Measurements from ENCODE around the gene LRRC43. TPM values are rescaled to one million over a fixed set of nuclear protein-coding genes. Genes with fewer than 3 reads are reported as not detected.
A peak's percentile ranks its signal among the peaks of the same experiment; 100 is the strongest.

Gene LRRC43
- total RNA-seq, 1 experiment from 2014 or later, result 0.22 TPM

DNA sequence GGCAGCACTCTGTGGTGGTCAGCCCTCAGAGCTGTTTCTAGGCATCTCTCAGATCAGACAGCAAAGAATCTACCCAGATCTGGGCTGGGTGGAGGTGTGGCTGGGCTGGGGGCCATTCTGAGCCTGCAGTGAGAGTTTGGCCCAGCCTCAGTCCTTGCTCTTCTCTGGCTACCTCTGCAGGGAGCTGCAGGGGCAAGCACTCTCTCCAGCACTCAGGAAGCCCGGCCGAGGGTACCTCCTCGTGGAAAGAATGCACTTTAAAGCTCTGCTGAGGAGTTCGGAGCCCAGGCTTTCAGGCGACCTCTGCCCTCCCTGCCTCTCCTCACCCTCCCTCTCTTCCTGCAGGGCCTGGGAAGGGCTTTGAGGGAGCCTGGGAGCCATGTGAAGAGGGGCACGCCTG, 40.1 kb upstream of the LRRC43 start:
- POLR2A ChIA-PET, result no interaction called here
- H3K9me3 Mint-ChIP-seq, result peaks cover 18% of the 10 kb centered on the region
- CTCF ChIA-PET, result interaction anchor here (0.5 to 1.2 kb wide), 2 partner anchors 10 to 12 kb away, joined by 4 to 5 read pairs; no protein-coding TSS in a partner anchor
- ATAC-seq, result no peak
- peaks cover 48% of the 10 kb centered on the region for H3K36me3 Mint-ChIP-seq
- H3K27me3 Mint-ChIP-seq (ENCODE audit: low read depth), result no peaks in the 10 kb centered on the region; the same call in 1 of the 2 replicates
- DNase-seq (ENCODE audit: low spot score), result no peak
- no peaks in the 10 kb centered on the region for H3K4me1 Mint-ChIP-seq
- TF ChIP-seq, protein P1, sequence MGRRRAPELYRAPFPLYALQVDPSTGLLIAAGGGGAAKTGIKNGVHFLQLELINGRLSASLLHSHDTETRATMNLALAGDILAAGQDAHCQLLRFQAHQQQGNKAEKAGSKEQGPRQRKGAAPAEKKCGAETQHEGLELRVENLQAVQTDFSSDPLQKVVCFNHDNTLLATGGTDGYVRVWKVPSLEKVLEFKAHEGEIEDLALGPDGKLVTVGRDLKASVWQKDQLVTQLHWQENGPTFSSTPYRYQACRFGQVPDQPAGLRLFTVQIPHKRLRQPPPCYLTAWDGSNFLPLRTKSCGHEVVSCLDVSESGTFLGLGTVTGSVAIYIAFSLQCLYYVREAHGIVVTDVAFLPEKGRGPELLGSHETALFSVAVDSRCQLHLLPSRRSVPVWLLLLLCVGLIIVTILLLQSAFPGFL (CRISPR knock-in tag; IDR thresholded peaks at IDR 0.05; ENCODE audit: borderline replicate concordance), result no peak
- TF ChIP-seq GABPB1 (CRISPR knock-in tag; IDR thresholded peaks at IDR 0.05) (no peak), SOX15 (CRISPR knock-in tag; IDR thresholded peaks at IDR 0.05) (no peak), ZNF219 (CRISPR knock-in tag; IDR thresholded peaks at IDR 0.05; ENCODE audit: borderline replicate concordance) (no peak)
- no peak overlapping the region for H3K4me3 Mint-ChIP-seq
- H3K27ac Mint-ChIP-seq, result no peak overlapping the region

DNA sequence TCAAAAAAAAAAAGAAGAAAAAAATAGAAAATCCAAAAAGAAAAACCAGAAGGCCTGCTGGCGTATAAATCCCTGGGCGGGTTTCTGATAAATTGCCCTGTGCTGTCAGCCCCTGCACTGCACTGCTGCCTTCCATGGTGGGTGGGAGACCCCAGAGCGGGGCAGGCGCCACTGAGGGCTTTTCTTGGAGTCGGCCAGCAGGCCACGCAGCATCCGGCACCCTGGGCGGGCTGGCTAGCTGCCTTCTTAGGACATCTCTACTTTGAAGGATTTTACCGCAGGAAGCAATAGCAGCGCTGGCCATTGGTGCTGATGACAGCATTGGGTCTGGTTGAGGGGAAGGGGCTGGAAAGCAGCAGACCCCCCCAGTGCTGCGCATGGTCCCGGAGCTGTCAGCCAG, 38.0 kb upstream of the LRRC43 start:
- H3K27me3 Mint-ChIP-seq (ENCODE audit: low read depth), result no peaks in the 10 kb centered on the region; the same call in 1 of the 2 replicates
- DNase-seq (ENCODE audit: low spot score) (no peak), ATAC-seq (no peak)
- peaks cover 40% of the 10 kb centered on the region for H3K36me3 Mint-ChIP-seq
- ChIA-PET POLR2A (no interaction called here), CTCF (interaction anchor here (1.7 kb wide), 1 partner anchor 13 kb away, joined by 5 read pairs; no protein-coding TSS in a partner anchor)
- no peak overlapping the region for H3K27ac Mint-ChIP-seq
- H3K4me3 Mint-ChIP-seq, result no peak overlapping the region
- no peaks in the 10 kb centered on the region for H3K4me1 Mint-ChIP-seq
- TF ChIP-seq GABPB1 (CRISPR knock-in tag; IDR thresholded peaks at IDR 0.05), result no peak
- TF ChIP-seq, protein P2, sequence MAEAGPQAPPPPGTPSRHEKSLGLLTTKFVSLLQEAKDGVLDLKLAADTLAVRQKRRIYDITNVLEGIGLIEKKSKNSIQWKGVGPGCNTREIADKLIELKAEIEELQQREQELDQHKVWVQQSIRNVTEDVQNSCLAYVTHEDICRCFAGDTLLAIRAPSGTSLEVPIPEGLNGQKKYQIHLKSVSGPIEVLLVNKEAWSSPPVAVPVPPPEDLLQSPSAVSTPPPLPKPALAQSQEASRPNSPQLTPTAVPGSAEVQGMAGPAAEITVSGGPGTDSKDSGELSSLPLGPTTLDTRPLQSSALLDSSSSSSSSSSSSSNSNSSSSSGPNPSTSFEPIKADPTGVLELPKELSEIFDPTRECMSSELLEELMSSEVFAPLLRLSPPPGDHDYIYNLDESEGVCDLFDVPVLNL (CRISPR knock-in tag; IDR thresholded peaks at IDR 0.05; ENCODE audit: borderline replicate concordance, low read depth), result no peak
- no peak for TF ChIP-seq HMGA2 (CRISPR knock-in tag; IDR thresholded peaks at IDR 0.05)
- TF ChIP-seq, protein P3, sequence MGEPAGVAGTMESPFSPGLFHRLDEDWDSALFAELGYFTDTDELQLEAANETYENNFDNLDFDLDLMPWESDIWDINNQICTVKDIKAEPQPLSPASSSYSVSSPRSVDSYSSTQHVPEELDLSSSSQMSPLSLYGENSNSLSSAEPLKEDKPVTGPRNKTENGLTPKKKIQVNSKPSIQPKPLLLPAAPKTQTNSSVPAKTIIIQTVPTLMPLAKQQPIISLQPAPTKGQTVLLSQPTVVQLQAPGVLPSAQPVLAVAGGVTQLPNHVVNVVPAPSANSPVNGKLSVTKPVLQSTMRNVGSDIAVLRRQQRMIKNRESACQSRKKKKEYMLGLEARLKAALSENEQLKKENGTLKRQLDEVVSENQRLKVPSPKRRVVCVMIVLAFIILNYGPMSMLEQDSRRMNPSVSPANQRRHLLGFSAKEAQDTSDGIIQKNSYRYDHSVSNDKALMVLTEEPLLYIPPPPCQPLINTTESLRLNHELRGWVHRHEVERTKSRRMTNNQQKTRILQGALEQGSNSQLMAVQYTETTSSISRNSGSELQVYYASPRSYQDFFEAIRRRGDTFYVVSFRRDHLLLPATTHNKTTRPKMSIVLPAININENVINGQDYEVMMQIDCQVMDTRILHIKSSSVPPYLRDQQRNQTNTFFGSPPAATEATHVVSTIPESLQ (CRISPR knock-in tag; IDR thresholded peaks at IDR 0.05), result no peak
- TF ChIP-seq, protein P4, sequence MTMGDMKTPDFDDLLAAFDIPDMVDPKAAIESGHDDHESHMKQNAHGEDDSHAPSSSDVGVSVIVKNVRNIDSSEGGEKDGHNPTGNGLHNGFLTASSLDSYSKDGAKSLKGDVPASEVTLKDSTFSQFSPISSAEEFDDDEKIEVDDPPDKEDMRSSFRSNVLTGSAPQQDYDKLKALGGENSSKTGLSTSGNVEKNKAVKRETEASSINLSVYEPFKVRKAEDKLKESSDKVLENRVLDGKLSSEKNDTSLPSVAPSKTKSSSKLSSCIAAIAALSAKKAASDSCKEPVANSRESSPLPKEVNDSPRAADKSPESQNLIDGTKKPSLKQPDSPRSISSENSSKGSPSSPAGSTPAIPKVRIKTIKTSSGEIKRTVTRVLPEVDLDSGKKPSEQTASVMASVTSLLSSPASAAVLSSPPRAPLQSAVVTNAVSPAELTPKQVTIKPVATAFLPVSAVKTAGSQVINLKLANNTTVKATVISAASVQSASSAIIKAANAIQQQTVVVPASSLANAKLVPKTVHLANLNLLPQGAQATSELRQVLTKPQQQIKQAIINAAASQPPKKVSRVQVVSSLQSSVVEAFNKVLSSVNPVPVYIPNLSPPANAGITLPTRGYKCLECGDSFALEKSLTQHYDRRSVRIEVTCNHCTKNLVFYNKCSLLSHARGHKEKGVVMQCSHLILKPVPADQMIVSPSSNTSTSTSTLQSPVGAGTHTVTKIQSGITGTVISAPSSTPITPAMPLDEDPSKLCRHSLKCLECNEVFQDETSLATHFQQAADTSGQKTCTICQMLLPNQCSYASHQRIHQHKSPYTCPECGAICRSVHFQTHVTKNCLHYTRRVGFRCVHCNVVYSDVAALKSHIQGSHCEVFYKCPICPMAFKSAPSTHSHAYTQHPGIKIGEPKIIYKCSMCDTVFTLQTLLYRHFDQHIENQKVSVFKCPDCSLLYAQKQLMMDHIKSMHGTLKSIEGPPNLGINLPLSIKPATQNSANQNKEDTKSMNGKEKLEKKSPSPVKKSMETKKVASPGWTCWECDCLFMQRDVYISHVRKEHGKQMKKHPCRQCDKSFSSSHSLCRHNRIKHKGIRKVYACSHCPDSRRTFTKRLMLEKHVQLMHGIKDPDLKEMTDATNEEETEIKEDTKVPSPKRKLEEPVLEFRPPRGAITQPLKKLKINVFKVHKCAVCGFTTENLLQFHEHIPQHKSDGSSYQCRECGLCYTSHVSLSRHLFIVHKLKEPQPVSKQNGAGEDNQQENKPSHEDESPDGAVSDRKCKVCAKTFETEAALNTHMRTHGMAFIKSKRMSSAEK (CRISPR knock-in tag; IDR thresholded peaks at IDR 0.05; ENCODE audit: borderline replicate concordance), result no peak
- H3K9me3 Mint-ChIP-seq, result peaks cover 18% of the 10 kb centered on the region

DNA sequence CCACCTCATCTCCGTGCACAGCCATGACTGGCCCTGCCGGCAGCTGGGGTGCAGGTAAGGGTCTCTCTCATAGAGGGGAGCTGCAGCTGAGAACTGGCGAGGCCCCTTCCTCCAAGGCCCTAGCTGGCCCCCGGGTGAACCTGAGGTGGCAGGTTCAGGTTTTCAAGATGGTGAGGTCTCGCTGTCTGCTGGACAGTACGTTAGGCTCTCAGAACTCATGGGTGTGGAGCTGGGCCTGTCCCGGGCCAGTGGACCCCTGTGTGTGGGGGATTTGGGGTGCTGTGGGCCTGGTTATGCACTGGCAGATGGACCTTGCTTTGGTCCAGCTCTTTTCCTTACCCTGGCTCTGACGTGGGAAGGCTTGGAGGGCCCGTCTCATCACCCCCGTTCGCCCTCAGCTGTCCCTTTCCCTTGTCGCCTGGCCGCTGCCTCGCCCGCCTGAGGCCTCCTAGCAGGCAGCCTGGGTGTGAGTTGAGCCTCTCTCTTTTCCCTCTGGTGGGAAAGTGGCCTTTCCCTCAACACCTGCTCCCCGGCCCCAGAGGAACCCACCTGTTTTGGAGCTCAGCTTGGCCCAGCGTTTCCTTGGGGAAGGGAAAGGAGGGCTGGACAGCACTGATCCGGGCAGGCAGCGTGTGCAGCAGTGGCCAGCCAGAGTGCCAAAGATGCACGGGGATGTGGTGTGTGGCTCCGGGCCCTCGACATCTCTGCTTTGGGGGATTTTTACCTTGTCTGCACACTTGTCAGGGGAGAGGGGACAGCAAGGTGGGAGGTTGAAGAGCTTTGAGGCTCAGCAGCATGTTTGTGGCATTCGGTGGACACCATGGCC, 37.2 kb upstream of the LRRC43 start:
- H3K27ac Mint-ChIP-seq, result peak overlapping the region; percentile 28
- no peak overlapping the region for H3K4me3 Mint-ChIP-seq
- no peaks in the 10 kb centered on the region; the same call in 1 of the 2 replicates for H3K27me3 Mint-ChIP-seq (ENCODE audit: low read depth)
- no peaks in the 10 kb centered on the region for H3K4me1 Mint-ChIP-seq
- no peak for DNase-seq (ENCODE audit: low spot score)
- POLR2A ChIA-PET, result no interaction called here
- H3K36me3 Mint-ChIP-seq, result peaks cover 35% of the 10 kb centered on the region
- no peak for ATAC-seq
- H3K9me3 Mint-ChIP-seq, result peaks cover 18% of the 10 kb centered on the region
- CTCF ChIA-PET, result interaction anchor here (1.1 to 1.7 kb wide), 3 partner anchors 8 to 334 kb away, joined by 3 to 5 read pairs (median 3); no protein-coding TSS in a partner anchor
- TF ChIP-seq, protein P5, sequence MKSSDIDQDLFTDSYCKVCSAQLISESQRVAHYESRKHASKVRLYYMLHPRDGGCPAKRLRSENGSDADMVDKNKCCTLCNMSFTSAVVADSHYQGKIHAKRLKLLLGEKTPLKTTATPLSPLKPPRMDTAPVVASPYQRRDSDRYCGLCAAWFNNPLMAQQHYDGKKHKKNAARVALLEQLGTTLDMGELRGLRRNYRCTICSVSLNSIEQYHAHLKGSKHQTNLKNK (CRISPR knock-in tag; IDR thresholded peaks at IDR 0.05), result no peak
- TF ChIP-seq ZNF232 (CRISPR knock-in tag; IDR thresholded peaks at IDR 0.05), result no peak
- TF ChIP-seq, protein P6, sequence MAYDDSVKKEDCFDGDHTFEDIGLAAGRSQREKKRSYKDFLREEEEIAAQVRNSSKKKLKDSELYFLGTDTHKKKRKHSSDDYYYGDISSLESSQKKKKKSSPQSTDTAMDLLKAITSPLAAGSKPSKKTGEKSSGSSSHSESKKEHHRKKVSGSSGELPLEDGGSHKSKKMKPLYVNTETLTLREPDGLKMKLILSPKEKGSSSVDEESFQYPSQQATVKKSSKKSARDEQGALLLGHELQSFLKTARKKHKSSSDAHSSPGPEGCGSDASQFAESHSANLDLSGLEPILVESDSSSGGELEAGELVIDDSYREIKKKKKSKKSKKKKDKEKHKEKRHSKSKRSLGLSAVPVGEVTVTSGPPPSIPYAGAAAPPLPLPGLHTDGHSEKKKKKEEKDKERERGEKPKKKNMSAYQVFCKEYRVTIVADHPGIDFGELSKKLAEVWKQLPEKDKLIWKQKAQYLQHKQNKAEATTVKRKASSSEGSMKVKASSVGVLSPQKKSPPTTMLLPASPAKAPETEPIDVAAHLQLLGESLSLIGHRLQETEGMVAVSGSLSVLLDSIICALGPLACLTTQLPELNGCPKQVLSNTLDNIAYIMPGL (CRISPR knock-in tag; IDR thresholded peaks at IDR 0.05), result no peak
- TF ChIP-seq, protein P7, sequence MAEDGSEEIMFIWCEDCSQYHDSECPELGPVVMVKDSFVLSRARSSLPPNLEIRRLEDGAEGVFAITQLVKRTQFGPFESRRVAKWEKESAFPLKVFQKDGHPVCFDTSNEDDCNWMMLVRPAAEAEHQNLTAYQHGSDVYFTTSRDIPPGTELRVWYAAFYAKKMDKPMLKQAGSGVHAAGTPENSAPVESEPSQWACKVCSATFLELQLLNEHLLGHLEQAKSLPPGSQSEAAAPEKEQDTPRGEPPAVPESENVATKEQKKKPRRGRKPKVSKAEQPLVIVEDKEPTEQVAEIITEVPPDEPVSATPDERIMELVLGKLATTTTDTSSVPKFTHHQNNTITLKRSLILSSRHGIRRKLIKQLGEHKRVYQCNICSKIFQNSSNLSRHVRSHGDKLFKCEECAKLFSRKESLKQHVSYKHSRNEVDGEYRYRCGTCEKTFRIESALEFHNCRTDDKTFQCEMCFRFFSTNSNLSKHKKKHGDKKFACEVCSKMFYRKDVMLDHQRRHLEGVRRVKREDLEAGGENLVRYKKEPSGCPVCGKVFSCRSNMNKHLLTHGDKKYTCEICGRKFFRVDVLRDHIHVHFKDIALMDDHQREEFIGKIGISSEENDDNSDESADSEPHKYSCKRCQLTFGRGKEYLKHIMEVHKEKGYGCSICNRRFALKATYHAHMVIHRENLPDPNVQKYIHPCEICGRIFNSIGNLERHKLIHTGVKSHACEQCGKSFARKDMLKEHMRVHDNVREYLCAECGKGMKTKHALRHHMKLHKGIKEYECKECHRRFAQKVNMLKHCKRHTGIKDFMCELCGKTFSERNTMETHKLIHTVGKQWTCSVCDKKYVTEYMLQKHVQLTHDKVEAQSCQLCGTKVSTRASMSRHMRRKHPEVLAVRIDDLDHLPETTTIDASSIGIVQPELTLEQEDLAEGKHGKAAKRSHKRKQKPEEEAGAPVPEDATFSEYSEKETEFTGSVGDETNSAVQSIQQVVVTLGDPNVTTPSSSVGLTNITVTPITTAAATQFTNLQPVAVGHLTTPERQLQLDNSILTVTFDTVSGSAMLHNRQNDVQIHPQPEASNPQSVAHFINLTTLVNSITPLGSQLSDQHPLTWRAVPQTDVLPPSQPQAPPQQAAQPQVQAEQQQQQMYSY (CRISPR knock-in tag; IDR thresholded peaks at IDR 0.05), result no peak
